COR-L47 (cell line): Measurements from ENCODE around the gene DLG5.

ENCODE experiments used
- DNase-seq: peaks from one replicate; lab custom pipeline; 2025; lab: John Stamatoyannopoulos, UW

Gene DLG5

GRCh38 chr10:77819210-77820112, 107.1 kb downstream of the DLG5 start:
- no peak for DNase-seq

- DNase-seq, result no peak
Observed at GRCh38 chr10:77818378-77818777, 108.2 kb downstream of the DLG5 start.

GRCh38 chr10:77817541-77817940, 109.0 kb downstream of the DLG5 start:
- no peak for DNase-seq

GRCh38 chr10:77816311-77816710, 110.2 kb downstream of the DLG5 start:
- no peak for DNase-seq

GRCh38 chr10:77812741-77813140, 113.8 kb downstream of the DLG5 start:
- DNase-seq, result no peak

GRCh38 chr10:77811831-77812430, 114.6 kb downstream of the DLG5 start:
- no peak for DNase-seq

- DNase-seq, result no peak
Observed at GRCh38 chr10:77810446-77811335, 115.9 kb downstream of the DLG5 start.

GRCh38 chr10:77809336-77809735, 117.2 kb downstream of the DLG5 start:
- DNase-seq, result no peak

GRCh38 chr10:77807706-77808105, 118.8 kb downstream of the DLG5 start:
- no peak for DNase-seq

- no peak for DNase-seq
Observed at GRCh38 chr10:77806511-77807157, 119.9 kb downstream of the DLG5 start.

- no peak for DNase-seq
Observed at GRCh38 chr10:77805676-77806075, 120.9 kb downstream of the DLG5 start.

GRCh38 chr10:77804371-77804770, 122.2 kb downstream of the DLG5 start:
- no peak for DNase-seq

- DNase-seq, result no peak
Observed at GRCh38 chr10:77801474-77802161, 124.9 kb downstream of the DLG5 start.

- DNase-seq, result no peak
Observed at GRCh38 chr10:77800738-77801266, 125.8 kb downstream of the DLG5 start.

GRCh38 chr10:77800320-77800719, 126.2 kb downstream of the DLG5 start:
- DNase-seq, result no peak

- no peak for DNase-seq
Observed at GRCh38 chr10:77799352-77799751, 127.2 kb downstream of the DLG5 start.

GRCh38 chr10:77798940-77799339, 127.6 kb downstream of the DLG5 start:
- DNase-seq, result no peak

GRCh38 chr10:77796311-77796915, 130.1 kb downstream of the DLG5 start:
- DNase-seq, result no peak

- DNase-seq, result no peak
Observed at GRCh38 chr10:77795426-77796055, 131.0 kb downstream of the DLG5 start.
